IMR-90 (cell line): ENCODE data around the gene MED12L. TPM values are rescaled to one million over a fixed set of nuclear protein-coding genes. Genes with fewer than 3 reads are reported as not detected.

Source experiments
- ATAC-seq: fragments of 200-7000 bp; cut with Tn5 transposase; 2 replicates; pipeline ENCODE4 v1.9.1; 2020; ENCODE audit warnings: low read depth, mild to moderate bottlenecking, moderate library complexity
- BruUV-seq: library from RNA; stranded (reverse); fragments of 400-500 nt; replicated peaks from 2 replicates; lab custom pipeline; 2021; lab: Mats Ljungman, UMichigan
- CTCF ChIA-PET: fragments of 300-600 bp; formaldehyde crosslinking; extraction: SDS; loops from one replicate; lab custom pipeline; 2021; ENCODE audit warnings: antibody characterized with exemption; lab: Yijun Ruan, JAX
- POLR2A ChIA-PET: fragments of 300-600 bp; sonication (Branson Sonifier 250); formaldehyde crosslinking; loops from one replicate; lab custom pipeline; 2022; ENCODE audit warnings: antibody characterized with exemption; ENCODE audit not compliant: unreplicated experiment; lab: Charles Lee
- DNase-seq: peaks from one replicate; pipeline ENCODE4 v3.0.0; 2013
- H2AFZ ChIP-seq: replicated peaks from 2 replicates; pipeline ENCODE3; 2013; ENCODE audit warnings: low read length, mild to moderate bottlenecking; ENCODE audit not compliant: poor library complexity
- H2AK5ac ChIP-seq: 2 replicates; pipeline ENCODE4 v1.6.1; 2013; ENCODE audit warnings: low read depth, low read length, inconsistent platforms
- H2AK9ac ChIP-seq: replicated peaks from 2 replicates; pipeline ENCODE3; 2013; ENCODE audit warnings: mild to moderate bottlenecking, low read depth, low read length, moderate library complexity; ENCODE audit not compliant: poor library complexity
- H2BK120ac ChIP-seq: 2 replicates; pipeline ENCODE4 v1.6.1; 2013; ENCODE audit warnings: low read depth, low read length, inconsistent platforms
- H2BK15ac ChIP-seq: 3 replicates; pipeline ENCODE4 v1.6.1; 2013; ENCODE audit warnings: low read depth, low read length, inconsistent platforms
- H2BK20ac ChIP-seq: 2 replicates; pipeline ENCODE4 v1.6.1; 2013; ENCODE audit warnings: low read depth, mild to moderate bottlenecking, inconsistent platforms, low read length, moderate library complexity
- H2BK5ac ChIP-seq: 2 replicates; pipeline ENCODE4 v1.6.1; 2013; ENCODE audit warnings: mild to moderate bottlenecking, low read depth, low read length, inconsistent platforms; ENCODE audit not compliant: poor library complexity, severe bottlenecking
- H3K14ac ChIP-seq: replicated peaks from 2 replicates; pipeline ENCODE4 v1.6.1; 2013; ENCODE audit warnings: low read depth, low read length, inconsistent platforms
- H3K18ac ChIP-seq: 2 replicates; pipeline ENCODE4 v1.6.1; 2013; ENCODE audit warnings: low read depth, low read length, control low read depth
- H3K23ac ChIP-seq: 2 replicates; pipeline ENCODE4 v1.6.1; 2013; ENCODE audit warnings: low read depth, low read length, inconsistent platforms
- H3K27ac ChIP-seq: 2 replicates; pipeline ENCODE4 v1.5.1; 2013; ENCODE audit warnings: mild to moderate bottlenecking, control low read depth, low read length; ENCODE audit not compliant: insufficient read depth
- H3K27me3 ChIP-seq: 2 replicates; pipeline ENCODE4 v1.6.1; 2013; ENCODE audit warnings: low read length; ENCODE audit not compliant: control insufficient read depth, insufficient read depth
- H3K36me3 ChIP-seq: 2 replicates; pipeline ENCODE4 v1.6.1; 2013; ENCODE audit warnings: low read length, mixed read lengths; ENCODE audit not compliant: control insufficient read depth, insufficient read depth
- H3K4ac ChIP-seq: 2 replicates; pipeline ENCODE4 v1.6.1; 2013; ENCODE audit warnings: low read depth, low read length, inconsistent platforms
- H3K4me1 ChIP-seq: 2 replicates; pipeline ENCODE4 v1.6.1; 2013; ENCODE audit warnings: low read length, mixed read lengths; ENCODE audit not compliant: control insufficient read depth, insufficient read depth
- H3K4me2 ChIP-seq: 2 replicates; pipeline ENCODE4 v1.6.1; 2013; ENCODE audit warnings: low read depth, mild to moderate bottlenecking, control low read depth, low read length, moderate library complexity
- H3K4me3 ChIP-seq: 2 replicates; pipeline ENCODE4 v1.5.1; 2013; ENCODE audit warnings: low read depth, mild to moderate bottlenecking, control low read depth, low read length, moderate library complexity; ENCODE audit not compliant: insufficient read depth
- H3K56ac ChIP-seq: 2 replicates; pipeline ENCODE4 v1.6.1; 2013; ENCODE audit warnings: low read length, inconsistent platforms; ENCODE audit not compliant: insufficient read depth; ENCODE audit errors: extremely low read depth
- H3K79me1 ChIP-seq, 2 experiments: 2 replicates each; pipeline ENCODE4 v1.6.1; 2013; ENCODE audit warnings: low read length in 2 of 2, inconsistent platforms in 1 of 2, low read depth in 1 of 2
- H3K9ac ChIP-seq: 2 replicates; pipeline ENCODE4 v1.6.1; 2013; ENCODE audit warnings: low read depth, low read length, control low read depth
- H3K9me1 ChIP-seq: 2 replicates; pipeline ENCODE4 v1.6.1; 2013; ENCODE audit warnings: low read length, inconsistent platforms; ENCODE audit not compliant: insufficient read depth
- H3K9me3 ChIP-seq: 2 replicates; pipeline ENCODE4 v1.6.1; 2013; ENCODE audit warnings: low read length; ENCODE audit not compliant: control insufficient read depth, insufficient read depth
- H4K20me1 ChIP-seq: 2 replicates; pipeline ENCODE4 v1.6.1; 2013; ENCODE audit warnings: low read length, inconsistent platforms; ENCODE audit not compliant: insufficient read depth
- H4K5ac ChIP-seq: 2 replicates; pipeline ENCODE4 v1.6.1; 2013; ENCODE audit warnings: mild to moderate bottlenecking, low read depth, low read length, control low read depth
- H4K8ac ChIP-seq, 2 experiments: 2 replicates each; pipeline ENCODE4 v1.6.1; 2013; ENCODE audit warnings: low read depth in 2 of 2, low read length in 2 of 2, control low read depth in 1 of 2, inconsistent platforms in 1 of 2
- H4K91ac ChIP-seq: 2 replicates; pipeline ENCODE4 v1.6.1; 2013; ENCODE audit warnings: low read depth, low read length, inconsistent platforms; ENCODE audit not compliant: insufficient read depth
- BHLHE40 ChIP-seq: fragments of 150-350 bp; IDR thresholded peaks from 2 replicates; pipeline ENCODE4 v1.6.1; 2016; ENCODE audit warnings: mild to moderate bottlenecking, low read depth, low read length
- CEBPB ChIP-seq: IDR thresholded peaks from 2 replicates; pipeline ENCODE4 v1.6.1; 2012; ENCODE audit warnings: low read depth, low read length, improper control_type of control experiment
- CHD1 ChIP-seq: IDR thresholded peaks from 2 replicates; pipeline ENCODE4 v1.6.1; 2012; ENCODE audit warnings: low read depth, low read length, improper control_type of control experiment
- FOS ChIP-seq: fragments of 150-350 bp; IDR thresholded peaks from 2 replicates; pipeline ENCODE4 v1.6.1; 2016; ENCODE audit warnings: low read depth, low read length
- MAFK ChIP-seq: IDR thresholded peaks from 2 replicates; pipeline ENCODE4 v1.6.1; 2012; ENCODE audit warnings: low read depth, low read length, improper control_type of control experiment
- MAZ ChIP-seq: IDR thresholded peaks from 2 replicates; pipeline ENCODE4 v1.6.1; 2012; ENCODE audit warnings: low read depth, mild to moderate bottlenecking, low read length, improper control_type of control experiment, moderate library complexity, borderline replicate concordance
- MXI1 ChIP-seq: IDR thresholded peaks from 2 replicates; pipeline ENCODE4 v1.6.1; 2012; ENCODE audit warnings: low read depth, mild to moderate bottlenecking, low read length, moderate library complexity, borderline replicate concordance
- NFE2L2 ChIP-seq: fragments of 150-350 bp; IDR thresholded peaks from 2 replicates; pipeline ENCODE4 v1.6.1; 2016; ENCODE audit warnings: low read depth, mild to moderate bottlenecking, low read length
- POLR2A ChIP-seq: IDR thresholded peaks from 2 replicates; pipeline ENCODE4 v1.6.1; 2012; ENCODE audit warnings: mild to moderate bottlenecking, low read depth, low read length
- RAD21 ChIP-seq: IDR thresholded peaks from 2 replicates; pipeline ENCODE4 v1.6.1; 2012; ENCODE audit warnings: low read length, improper control_type of control experiment
- RCOR1 ChIP-seq: IDR thresholded peaks from 2 replicates; pipeline ENCODE4 v1.6.1; 2012; ENCODE audit warnings: mild to moderate bottlenecking, low read length, improper control_type of control experiment; ENCODE audit not compliant: insufficient replicate concordance
- RFX5 ChIP-seq: IDR thresholded peaks from 2 replicates; pipeline ENCODE4 v1.8.0; 2012; ENCODE audit warnings: low read depth, mild to moderate bottlenecking, low read length, moderate library complexity
- SMC3 ChIP-seq: fragments of 150-350 bp; IDR thresholded peaks from 2 replicates; pipeline ENCODE4 v1.6.1; 2016; ENCODE audit warnings: low read depth, mild to moderate bottlenecking, antibody characterized with exemption, low read length, moderate library complexity
- WGBS, 2 experiments: methylation state at CpG; one replicate each; pipeline versions ENCODE4 v1.1.5 to v1.1.7; 2013; ENCODE audit warnings: missing lambda C conversion rate in 2 of 2; ENCODE audit not compliant: insufficient read length in 1 of 2; ENCODE audit errors: extremely low coverage in 2 of 2; 5-methylcytosine and 5-hydroxymethylcytosine counted together
- dilution Hi-C: fragments of 300-500 bp; cut with HindIII; formaldehyde crosslinking; loops from one replicate; pipeline ENCODE4 v1.14.3; 2018; ENCODE audit warnings: low sequenced_read_pairs; ENCODE audit not compliant: unreplicated experiment
- in situ Hi-C: fragments of 300-500 bp; cut with MboI; formaldehyde crosslinking; loops from 3 replicates; pipeline ENCODE4 v1.14.3; 2019; ENCODE audit warnings: low sequenced_read_pairs, inconsistent platforms, mixed read lengths
- intact Hi-C: fragments of 100-400 bp; cut with micrococcal nuclease; formaldehyde crosslinking; loops from 2 replicates; pipeline ENCODE4 v1.10.0; 2022
- polyA plus RNA-seq, 3 experiments: library from polyadenylated mRNA; depleted of rRNA; stranded (reverse); fragments of >200 nt; gene quantifications; 2 replicates each; pipeline ENCODE4 v1.2.3, GENCODE V29; 2012; ENCODE audit warnings: low replicate concordance in 1 of 3
- total RNA-seq: library from RNA; depleted of rRNA; stranded (reverse); fragments of >200 nt; gene quantifications from 2 replicates; pipeline ENCODE4 v1.2.3, GENCODE V29; 2012
- TF ChIP-seq, protein P1 (sequence below): conservative IDR thresholded peaks from 2 replicates; pipeline ENCODE4 v1.5.1; 2012; ENCODE audit warnings: mild to moderate bottlenecking, low read depth, low read length, improper control_type of control experiment

The MED12L gene
- total and polyA plus RNA-seq, 2 of the 4 experiments (the other 2 are of a cell fraction) = 0.05 to 0.18 TPM

DNA sequence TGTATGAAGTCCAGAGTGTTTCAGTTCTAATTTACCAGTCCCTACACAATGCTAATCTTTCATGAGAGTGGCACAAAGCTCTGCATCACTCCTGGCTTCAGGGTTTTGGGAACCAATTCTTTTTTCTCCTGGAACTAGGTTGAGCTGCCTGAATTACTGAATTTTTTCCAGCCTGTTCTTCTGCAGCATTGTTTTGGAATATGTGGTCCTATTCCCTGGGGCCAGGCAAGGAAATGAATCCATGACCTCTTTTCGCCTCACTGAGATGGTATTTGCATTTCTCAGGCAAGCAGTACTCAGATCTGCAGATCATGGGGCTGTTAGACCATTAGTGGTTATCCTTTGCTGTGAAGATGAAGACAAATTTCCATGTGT, 143.2 kb downstream of the MED12L start:
- H4K20me1 ChIP-seq = no peaks in the 10 kb centered on the region
- H3K9me3 ChIP-seq = no peaks in the 10 kb centered on the region
- dilution Hi-C loops = no loop called here
- no TSS peak for BruUV-seq
- H3K4me2 ChIP-seq = peak overlapping the region; percentile 72
- ChIA-PET POLR2A (no interaction called here), CTCF (interaction anchor here (0.6 to 3.5 kb wide), 15 partner anchors 11 to 609 kb away, joined by 3 to 32 read pairs (median 5); partner anchors contain the start of gene P2RY14)
- peak overlapping the region; percentile 50; the same call in 1 of the 2 replicates for H3K23ac ChIP-seq
- H3K27ac ChIP-seq = peak overlapping the region; percentile 66
- H2BK20ac ChIP-seq = peak overlapping the region; percentile 80
- H3K79me1 ChIP-seq = no peaks in the 10 kb centered on the region
- in situ Hi-C loops = loop anchor here (5.0 to 10.0 kb wide), 3 partner anchors 49 to 206 kb away; partner anchors contain the start of gene P2RY14
- peak overlapping the region; percentile 47 for H3K14ac ChIP-seq
- ATAC-seq = peak; percentile 53
- peak overlapping the region; percentile 23 for H2AFZ ChIP-seq
- H3K4me1 ChIP-seq = peaks cover 21% of the 10 kb centered on the region
- peak overlapping the region; percentile 33 for H2AK5ac ChIP-seq
- peak; percentile 86 for DNase-seq
- H3K27me3 ChIP-seq = no peaks in the 10 kb centered on the region
- intact Hi-C loops = loop anchor here (5.0 kb wide), 2 partner anchors 209 to 689 kb away; no protein-coding TSS in a partner anchor
- no peak for TF ChIP-seq MAFK
- TF ChIP-seq CEBPB = no peak
- TF ChIP-seq RFX5 = no peak
- no peak for TF ChIP-seq NFE2L2
- TF ChIP-seq MXI1 = no peak
- no peak; the same call in 1 of the 2 replicates for TF ChIP-seq CHD1
- no peak for TF ChIP-seq FOS
- TF ChIP-seq POLR2A = peak; percentile 48
- no peak for TF ChIP-seq SMC3
- TF ChIP-seq RCOR1 = no peak
- no peak for TF ChIP-seq MAZ
- 0 out of 2 replicates have a peak, but pooled peaks have one; percentile 11 for TF ChIP-seq RAD21
- no peak for TF ChIP-seq BHLHE40
- TF ChIP-seq, protein P1, sequence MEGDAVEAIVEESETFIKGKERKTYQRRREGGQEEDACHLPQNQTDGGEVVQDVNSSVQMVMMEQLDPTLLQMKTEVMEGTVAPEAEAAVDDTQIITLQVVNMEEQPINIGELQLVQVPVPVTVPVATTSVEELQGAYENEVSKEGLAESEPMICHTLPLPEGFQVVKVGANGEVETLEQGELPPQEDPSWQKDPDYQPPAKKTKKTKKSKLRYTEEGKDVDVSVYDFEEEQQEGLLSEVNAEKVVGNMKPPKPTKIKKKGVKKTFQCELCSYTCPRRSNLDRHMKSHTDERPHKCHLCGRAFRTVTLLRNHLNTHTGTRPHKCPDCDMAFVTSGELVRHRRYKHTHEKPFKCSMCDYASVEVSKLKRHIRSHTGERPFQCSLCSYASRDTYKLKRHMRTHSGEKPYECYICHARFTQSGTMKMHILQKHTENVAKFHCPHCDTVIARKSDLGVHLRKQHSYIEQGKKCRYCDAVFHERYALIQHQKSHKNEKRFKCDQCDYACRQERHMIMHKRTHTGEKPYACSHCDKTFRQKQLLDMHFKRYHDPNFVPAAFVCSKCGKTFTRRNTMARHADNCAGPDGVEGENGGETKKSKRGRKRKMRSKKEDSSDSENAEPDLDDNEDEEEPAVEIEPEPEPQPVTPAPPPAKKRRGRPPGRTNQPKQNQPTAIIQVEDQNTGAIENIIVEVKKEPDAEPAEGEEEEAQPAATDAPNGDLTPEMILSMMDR = 0 out of 2 replicates have a peak, but pooled peaks have one; percentile 3
- H3K18ac ChIP-seq = peak overlapping the region; percentile 78
- H4K91ac ChIP-seq = peak overlapping the region; percentile 60
- H2BK15ac ChIP-seq = peak overlapping the region; percentile 12; the same call in 1 of the 3 replicates
- no peak overlapping the region for H2AK9ac ChIP-seq
- peak overlapping the region; percentile 77 for H3K4ac ChIP-seq
- H4K5ac ChIP-seq = peak overlapping the region; percentile 71
- H3K56ac ChIP-seq = peak overlapping the region; percentile 27; the same call in 1 of the 2 replicates
- no peak overlapping the region for H3K4me3 ChIP-seq
- H2BK5ac ChIP-seq = peak overlapping the region; percentile 82
- H3K9ac ChIP-seq = peak overlapping the region; percentile 13; the same call in 1 of the 2 replicates
- peak overlapping the region; percentile 75 for H2BK120ac ChIP-seq
- no peaks in the 10 kb centered on the region for H3K36me3 ChIP-seq
- peaks cover 7% of the 10 kb centered on the region; the same call in 1 of the 2 replicates for H3K9me1 ChIP-seq
- 40% methylated on average over 1 of the region's 1 CpG; no CpG with 5 or more reads in 1 of the 2 experiments for WGBS, 2 experiments
- H4K8ac ChIP-seq = peak overlapping the region; percentile 8 to 38; a peak in 3 of 4 replicates
